SU-DHL-6 (cell line): ENCODE data around the gene C3orf33.

Source experiments
- EZH2phosphoT487 ChIP-seq: fragments of 200-600 bp; sonication (generic), shearing (Covaris generic); conservative IDR thresholded peaks from 2 replicates; pipeline ENCODE4 v1.6.1; 2018; ENCODE audit warnings: mild to moderate bottlenecking, antibody characterized with exemption, low read length, moderate library complexity, mixed read lengths
- TF ChIP-seq, protein P1 (sequence below): fragments of 200-600 bp; sonication (generic); IDR thresholded peaks from one replicate; pipeline ENCODE4 v1.5.1; 2017; ENCODE audit warnings: antibody characterized with exemption, mild to moderate bottlenecking, low read length, moderate library complexity; ENCODE audit not compliant: insufficient read depth, poor library complexity, severe bottlenecking

DNA sequence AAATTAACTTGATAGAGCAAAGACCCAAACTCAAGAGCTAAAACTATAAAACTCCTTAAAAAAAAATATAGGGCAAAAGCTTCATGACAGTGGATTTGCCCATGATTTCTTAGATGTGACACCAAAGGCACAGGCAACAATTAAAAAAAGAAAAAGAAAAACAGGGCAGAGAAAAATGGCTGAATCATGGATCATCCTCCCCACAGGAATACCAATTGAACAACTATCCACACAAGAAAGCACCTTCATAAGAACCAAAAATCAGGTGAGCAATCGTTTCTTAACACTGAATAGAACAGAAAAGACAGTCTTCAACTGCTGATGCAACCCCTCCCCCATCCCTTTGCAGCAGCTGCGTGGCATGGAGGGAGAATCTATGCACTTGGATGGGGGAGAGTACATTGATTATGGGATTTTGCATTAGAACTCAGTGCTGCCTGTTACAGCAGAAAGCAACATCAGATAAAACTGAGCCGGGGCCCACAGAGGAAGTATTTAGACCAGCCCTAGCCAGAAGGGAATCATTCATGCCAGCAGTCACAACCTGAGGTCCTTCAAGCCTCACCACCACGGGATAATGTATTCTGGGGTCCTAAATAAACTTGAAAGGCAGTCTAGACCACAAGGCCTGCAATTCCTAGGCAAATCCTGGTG, 15.7 kb downstream of the C3orf33 start:
- TF ChIP-seq, protein P1, sequence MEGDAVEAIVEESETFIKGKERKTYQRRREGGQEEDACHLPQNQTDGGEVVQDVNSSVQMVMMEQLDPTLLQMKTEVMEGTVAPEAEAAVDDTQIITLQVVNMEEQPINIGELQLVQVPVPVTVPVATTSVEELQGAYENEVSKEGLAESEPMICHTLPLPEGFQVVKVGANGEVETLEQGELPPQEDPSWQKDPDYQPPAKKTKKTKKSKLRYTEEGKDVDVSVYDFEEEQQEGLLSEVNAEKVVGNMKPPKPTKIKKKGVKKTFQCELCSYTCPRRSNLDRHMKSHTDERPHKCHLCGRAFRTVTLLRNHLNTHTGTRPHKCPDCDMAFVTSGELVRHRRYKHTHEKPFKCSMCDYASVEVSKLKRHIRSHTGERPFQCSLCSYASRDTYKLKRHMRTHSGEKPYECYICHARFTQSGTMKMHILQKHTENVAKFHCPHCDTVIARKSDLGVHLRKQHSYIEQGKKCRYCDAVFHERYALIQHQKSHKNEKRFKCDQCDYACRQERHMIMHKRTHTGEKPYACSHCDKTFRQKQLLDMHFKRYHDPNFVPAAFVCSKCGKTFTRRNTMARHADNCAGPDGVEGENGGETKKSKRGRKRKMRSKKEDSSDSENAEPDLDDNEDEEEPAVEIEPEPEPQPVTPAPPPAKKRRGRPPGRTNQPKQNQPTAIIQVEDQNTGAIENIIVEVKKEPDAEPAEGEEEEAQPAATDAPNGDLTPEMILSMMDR: no peak
- no peak for TF ChIP-seq EZH2phosphoT487
